DMS 273 (cell line): ENCODE results near the gene CLIC2.
A peak's percentile ranks its signal among the peaks of the same experiment; 100 is the strongest.
"Not testable (repeated sequence)": the region's sequence is repeated elsewhere in the genome, so short reads cannot be mapped to it uniquely, and the experiment has no call there.

ENCODE experiments used
- DNase-seq: peaks from one replicate; lab custom pipeline; 2025; ENCODE audit not compliant: unreplicated experiment; lab: John Stamatoyannopoulos, UW

Gene CLIC2

GRCh38 chrX:155334486-155335336, at the start of gene CLIC2:
Gene CLIC2 (minus strand): TSS chrX:155334614. CDS start chrX:155334427, 187 bp downstream.
- peak; percentile 95 for DNase-seq

DNA sequence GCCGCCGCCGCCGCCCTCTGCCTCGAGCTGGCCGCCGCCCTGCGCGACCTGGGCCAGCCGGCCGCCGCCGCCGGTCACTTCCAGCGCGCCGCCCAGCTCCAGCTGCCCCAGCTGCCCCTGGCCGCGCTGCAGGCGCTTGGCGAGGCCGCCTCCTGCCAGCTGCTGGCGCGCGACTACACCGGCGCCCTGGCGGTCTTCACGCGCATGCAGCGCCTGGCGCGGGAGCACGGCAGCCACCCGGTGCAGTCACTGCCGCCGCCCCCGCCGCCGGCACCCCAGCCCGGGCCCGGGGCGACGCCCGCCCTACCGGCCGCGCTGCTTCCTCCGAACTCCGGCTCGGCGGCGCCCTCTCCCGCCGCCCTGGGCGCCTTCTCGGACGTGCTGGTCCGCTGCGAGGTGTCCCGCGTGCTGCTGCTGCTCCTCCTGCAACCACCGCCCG, 48.1 kb upstream of the CLIC2 start:
- DNase-seq: not testable (repeated sequence)

- DNase-seq: not testable (repeated sequence)
Measured at GRCh38 chrX:155381843-155382528, 47.6 kb upstream of the CLIC2 start, which contains the start of gene F8A2. Gene F8A2 (plus strand): TSS chrX:155382095. CDS start chrX:155382115, 20 bp downstream.

- DNase-seq: not testable (repeated sequence)
Measured at GRCh38 chrX:155379802-155380201, 45.4 kb upstream of the CLIC2 start.

DNA sequence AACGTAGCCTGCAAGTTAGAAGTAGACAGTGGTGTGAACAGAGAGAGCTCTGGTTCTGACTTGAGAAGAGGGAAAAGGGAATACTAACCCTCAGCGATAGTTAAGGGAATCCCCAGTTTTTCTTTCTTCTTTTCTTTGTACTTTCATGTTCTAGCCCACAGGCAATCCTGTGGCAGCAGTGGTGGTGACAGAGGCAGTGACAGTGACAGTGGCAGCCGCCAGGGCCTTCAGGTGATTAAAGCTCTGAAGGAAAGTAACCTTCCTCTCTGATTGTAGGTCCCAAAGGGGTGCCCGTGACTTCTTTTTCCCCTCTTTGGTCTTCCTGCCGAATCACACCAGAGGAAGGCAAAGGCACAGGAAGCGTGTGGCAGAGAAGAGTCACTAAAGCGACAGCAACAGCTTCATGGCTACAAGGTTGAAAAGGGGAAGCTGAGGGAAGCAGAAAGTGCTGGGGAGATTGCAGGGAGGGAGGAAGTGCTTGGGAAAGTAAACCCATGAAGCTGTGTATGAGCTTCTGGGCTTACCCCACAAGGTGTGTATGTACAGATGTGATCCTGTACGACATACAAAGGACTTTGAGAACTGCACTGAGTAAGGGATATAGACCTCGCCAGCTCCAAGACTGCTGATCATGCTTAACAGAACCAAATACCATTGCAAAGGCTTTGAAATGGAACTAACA, 39.5 kb upstream of the CLIC2 start:
- not testable (repeated sequence) for DNase-seq

GRCh38 chrX:155363712-155364111, 29.3 kb upstream of the CLIC2 start:
- DNase-seq: not testable (repeated sequence)

- DNase-seq: not testable (repeated sequence)
Measured at GRCh38 chrX:155349448-155349847, 15.0 kb upstream of the CLIC2 start.

DNA sequence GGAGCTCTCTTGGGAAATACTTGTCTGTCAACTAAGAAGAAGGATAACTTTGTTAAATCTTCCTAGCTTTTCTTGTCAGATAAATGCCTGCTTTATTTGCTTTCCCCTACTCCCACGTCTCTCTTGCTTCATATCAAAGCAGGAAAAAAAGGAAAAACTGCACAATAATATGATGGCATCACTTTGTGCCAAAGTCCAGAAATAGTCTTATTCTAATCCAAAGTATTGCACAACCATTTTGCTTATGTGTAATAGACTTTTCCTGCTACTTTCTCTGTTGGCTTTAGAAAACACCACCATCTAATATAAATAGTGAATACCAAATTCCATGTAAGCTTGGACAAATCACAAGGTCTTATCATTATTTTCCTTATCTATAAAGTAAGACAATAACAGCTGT, 11.3 kb upstream of the CLIC2 start:
- DNase-seq: not testable (repeated sequence)

- DNase-seq: not testable (repeated sequence)
Measured at GRCh38 chrX:155335337-155335712, 911 bp upstream of the CLIC2 start.

- no peak for DNase-seq
Measured at GRCh38 chrX:155333544-155334100, 792 bp downstream of the CLIC2 start.

DNA sequence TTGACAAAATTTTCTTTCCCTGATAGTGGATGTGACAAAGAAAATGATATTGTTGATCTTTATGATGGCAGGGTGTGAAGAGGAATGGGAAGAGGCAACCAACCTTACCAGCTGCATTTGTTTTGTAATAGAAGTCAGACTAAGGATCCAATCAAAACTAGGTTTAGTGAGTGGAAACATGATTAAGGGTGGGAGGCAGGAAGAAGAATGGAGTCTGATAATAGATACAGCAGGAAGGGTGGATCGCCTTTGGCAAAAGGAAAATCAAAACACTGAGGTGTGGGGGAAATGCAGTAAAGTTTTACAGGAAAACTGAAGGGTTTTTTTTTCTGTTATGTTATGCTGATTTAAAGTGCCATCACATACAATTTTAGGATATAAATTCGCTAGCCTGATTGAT, 3.4 kb downstream of the CLIC2 start:
- no peak for DNase-seq

DNA sequence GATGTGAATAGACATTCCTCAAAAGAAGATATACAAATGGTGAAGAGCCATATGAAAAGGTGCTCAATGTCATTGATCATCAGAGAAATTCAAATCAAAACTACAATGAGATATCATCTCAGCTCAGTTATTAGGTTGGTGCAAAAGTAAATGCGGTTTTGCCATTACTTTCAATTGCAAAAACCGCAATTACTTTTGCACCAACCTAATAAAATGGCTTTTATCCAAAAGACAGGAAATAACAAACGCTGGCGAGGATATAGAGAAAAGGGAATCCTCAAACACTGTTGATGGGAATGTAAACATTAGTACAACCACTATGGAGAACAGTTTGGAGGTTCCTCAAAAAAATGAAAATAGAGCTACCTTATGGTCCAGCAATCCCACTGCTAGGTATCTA, 5.1 kb downstream of the CLIC2 start:
- no peak for DNase-seq

DNA sequence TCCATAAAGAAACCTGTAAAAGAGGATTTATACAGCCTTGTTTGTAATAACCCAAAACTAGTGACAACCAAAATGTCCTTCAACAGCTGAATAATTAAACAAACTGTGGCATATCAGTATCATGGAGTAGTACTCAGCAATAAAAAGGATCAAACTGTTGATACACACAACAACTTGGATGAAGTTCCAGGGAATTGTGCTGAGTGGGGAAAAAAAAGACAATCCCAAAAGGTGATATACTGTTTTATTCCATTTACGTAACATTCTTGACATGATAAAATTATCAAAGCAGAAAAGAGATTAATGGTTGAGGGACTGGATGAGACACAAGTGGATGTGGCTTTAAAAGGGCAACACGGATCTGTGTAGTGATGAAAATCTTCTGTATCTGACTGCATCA, 7.8 kb downstream of the CLIC2 start:
- no peak for DNase-seq

- DNase-seq: no peak
Measured at GRCh38 chrX:155314260-155314659, 20.2 kb downstream of the CLIC2 start.

DNA sequence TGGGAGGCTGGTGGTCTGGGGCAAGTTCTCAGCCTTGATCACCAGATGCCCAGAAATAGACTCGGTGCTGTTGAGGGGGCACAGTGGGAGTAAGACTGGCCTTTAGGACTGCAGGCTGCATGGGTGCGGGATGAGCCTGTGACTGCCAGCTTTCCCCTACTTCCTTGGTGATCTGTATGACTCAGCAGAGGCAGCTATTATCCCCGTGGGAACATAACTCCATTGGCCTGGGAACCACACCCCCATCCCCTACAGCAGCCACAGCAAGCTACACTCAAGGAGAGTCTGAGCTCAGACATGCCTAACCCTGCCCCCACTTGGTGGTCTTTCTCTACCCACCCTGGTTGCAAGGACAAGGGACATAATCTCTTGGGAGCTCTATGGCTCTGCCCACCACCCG, 20.6 kb downstream of the CLIC2 start:
- no peak for DNase-seq

- DNase-seq: no peak
Measured at GRCh38 chrX:155293771-155294170, 40.6 kb downstream of the CLIC2 start.

GRCh38 chrX:155279873-155280272, 54.5 kb downstream of the CLIC2 start:
- DNase-seq: no peak

- no peak for DNase-seq
Measured at GRCh38 chrX:155270969-155271368, 63.4 kb downstream of the CLIC2 start.

GRCh38 chrX:155267995-155268394, 66.4 kb downstream of the CLIC2 start:
- DNase-seq: not testable (repeated sequence)

DNA sequence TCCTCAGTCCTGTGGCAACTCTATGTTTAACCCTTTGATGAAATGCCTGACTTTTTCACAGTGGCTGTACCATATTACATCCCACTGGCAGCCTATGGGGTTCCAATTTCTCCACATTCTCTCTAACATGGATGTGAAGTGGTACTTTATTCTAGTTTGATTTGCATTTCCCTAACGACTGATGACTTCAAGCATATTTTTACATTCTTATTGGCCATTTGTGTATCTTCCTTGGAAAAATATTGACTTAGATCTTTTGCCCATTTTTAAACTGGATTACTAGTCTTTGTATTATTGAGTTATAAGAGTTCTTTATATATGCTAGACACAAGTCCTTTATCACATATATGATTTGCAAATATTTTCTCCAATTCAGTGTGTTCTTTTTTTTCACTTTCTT, 68.0 kb downstream of the CLIC2 start:
- peak; percentile 16 for DNase-seq
